Left ventricle myocardium superior (tissue), 1 donor: ENCODE data around the gene OSBP2. TPM values are rescaled to one million over a fixed set of nuclear protein-coding genes. Genes with fewer than 3 reads are reported as not detected.
"Not testable (repeated sequence)": the region's sequence is repeated elsewhere in the genome, so short reads cannot be mapped to it uniquely, and the experiment has no call there.

Experiments used
- ATAC-seq: fragments of 200-7000 bp; cut with Tn5 transposase; one replicate; pipeline ENCODE4 v1.9.1; 2020; ENCODE audit warnings: mild to moderate bottlenecking, moderate library complexity
- DNase-seq: peaks from one replicate; pipeline ENCODE4 v3.0.0-alpha.2; 2020
- intact Hi-C: fragments of 100-400 bp; cut with micrococcal nuclease; formaldehyde crosslinking; loops from one replicate; pipeline ENCODE4 v1.11.0; 2022
- total RNA-seq: library from RNA; stranded (reverse); fragmentation: NEBNext Ultra II Directional; extraction: Animal tissue kit (Norgen Biotek cat#: 25700); gene quantifications from one replicate; pipeline ENCODE4 v1.2.1, GENCODE V29; 2021
- donor health status: DM: no; HTN: yes; CAD: no; lungs with severe emphysema.

OSBP2 gene
- total RNA-seq, 1 donor from 2014 or later: 16.0 TPM

DNA sequence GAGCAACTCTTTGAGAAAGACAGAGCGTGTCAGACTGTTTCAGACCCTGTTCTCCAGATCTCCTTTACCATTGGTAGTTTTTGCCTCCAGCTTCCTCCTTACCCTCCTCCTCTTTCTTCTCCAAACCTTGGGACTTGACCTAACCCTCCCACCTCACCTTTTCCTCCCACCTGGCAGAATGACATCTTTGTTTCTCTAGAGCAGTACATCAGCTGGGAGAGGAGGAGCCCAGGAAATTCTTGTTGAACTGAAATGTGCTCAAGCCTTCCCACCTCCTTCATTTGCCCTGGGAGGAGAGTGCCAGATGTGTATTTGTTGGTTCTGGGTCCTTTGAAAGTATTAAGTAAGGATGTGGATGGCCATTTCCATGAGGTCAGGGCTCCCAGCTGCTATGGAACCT, 17.4 kb downstream of the OSBP2 start:
- intact Hi-C loops: no loop called here
- no peak for DNase-seq

DNA sequence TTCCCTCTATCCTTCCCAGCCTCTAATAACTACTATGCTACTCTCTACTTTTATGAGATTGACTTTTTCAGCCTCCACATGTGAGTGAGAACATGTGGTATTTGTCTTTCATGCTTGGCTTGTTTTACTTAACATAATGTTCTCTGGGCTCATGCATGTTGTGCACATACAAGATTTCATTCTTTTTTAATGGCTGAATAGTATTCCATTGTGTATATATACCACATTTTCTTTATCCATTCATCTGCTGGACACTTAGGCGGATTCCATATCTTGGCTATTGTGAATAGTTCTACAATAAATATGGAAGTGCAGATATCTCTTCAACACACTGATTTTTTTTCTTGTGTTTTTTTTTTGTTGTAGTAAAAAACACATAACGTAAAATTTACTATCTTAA, 19.4 kb downstream of the OSBP2 start:
- ATAC-seq: no peak
- no peak for DNase-seq
- intact Hi-C loops: no loop called here

More for the DNA sequence above, 17.4 kb downstream of the OSBP2 start:
- no peak for ATAC-seq

DNA sequence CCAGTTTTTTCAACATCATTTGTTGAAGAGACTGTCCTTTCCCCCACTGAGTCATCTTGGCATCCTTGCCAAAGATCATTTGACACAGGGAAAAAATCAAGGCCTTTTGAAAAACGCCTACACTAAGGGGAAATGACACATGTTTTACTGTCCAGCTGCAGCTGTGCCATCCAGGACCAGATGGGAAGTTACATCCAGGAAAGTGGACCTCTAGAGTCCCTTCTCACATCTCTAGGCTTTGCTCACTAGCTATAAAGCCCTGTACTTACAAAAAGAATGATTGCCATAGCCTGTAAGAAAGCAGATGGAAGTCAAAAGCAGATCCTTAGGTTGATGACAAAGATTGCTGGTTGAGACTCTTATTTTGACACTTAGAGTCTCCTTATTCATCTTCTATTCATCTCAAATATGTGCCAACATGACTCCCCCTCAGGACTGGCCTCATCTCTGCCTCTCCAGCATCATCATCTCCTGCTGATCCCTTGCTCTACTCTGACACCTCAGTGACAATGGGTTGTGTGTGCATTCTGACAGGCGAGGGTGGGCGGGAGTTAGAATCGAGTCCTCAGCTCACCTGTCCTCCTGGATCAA, 22.8 kb downstream of the OSBP2 start:
- intact Hi-C loops: no loop called here
- DNase-seq (no peak), ATAC-seq (no peak)

DNA sequence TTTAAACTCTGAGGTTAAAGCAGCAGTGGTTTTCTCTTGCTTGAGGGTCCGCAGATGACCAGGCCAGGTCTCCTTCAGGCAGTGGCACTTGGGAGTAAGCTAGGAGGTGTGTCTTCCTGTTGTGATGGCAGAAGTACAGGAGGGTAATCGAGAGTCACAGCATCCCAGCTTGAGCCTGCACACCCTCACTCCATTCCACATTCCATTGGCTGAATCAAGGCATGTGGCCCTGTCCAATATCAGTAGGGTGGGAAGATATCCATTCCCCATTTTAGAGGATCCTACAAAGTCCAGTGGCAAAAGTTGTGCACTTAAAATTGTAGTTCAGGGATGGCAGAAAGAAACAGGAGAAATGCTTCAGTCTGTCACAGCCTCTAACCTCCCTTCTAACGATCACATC, 23.3 kb downstream of the OSBP2 start:
- ATAC-seq: no peak
- intact Hi-C loops: no loop called here
- DNase-seq: no peak

DNA sequence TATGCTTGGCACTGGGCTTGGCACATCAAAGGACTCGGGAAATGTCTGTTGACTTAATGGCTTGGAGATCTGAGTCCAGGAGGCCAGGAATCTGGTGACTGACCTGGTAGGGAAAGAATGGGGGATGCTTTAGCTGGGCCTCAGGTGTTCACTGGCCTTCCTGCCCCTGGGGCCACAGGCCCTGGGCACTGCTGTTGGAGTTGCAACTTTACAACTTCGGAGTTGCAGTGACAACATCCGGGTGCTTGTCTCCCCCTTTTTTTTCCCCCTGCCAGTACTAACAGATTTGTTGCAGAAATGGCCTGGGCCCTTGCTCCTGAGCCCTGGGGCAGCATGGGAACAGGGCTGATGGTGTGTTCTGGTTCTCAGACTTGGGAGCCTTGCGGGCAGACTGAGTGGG, 23.8 kb downstream of the OSBP2 start:
- intact Hi-C loops: no loop called here
- DNase-seq: no peak
- no peak for ATAC-seq

DNA sequence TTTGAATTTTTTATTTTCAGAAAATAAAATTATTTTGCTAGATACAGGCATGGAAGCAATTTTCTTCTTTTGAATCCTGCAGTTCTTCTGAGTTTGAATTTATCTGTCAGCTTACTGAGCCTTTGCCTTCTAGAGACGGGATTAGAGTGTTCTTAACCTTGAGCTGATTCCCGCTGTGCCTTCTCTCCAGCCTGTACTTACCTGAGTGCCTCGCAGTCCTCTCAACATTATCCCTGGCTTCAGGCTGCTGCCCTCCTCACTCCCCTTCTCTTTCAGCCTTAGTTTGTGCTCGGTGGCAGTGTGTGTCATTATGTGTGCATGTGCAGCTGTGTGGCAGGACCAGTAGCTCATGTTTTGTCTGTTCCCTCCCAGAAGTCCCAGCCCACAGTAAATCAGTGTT, 24.3 kb downstream of the OSBP2 start:
- intact Hi-C loops: no loop called here
- ATAC-seq (no peak), DNase-seq (no peak)

DNA sequence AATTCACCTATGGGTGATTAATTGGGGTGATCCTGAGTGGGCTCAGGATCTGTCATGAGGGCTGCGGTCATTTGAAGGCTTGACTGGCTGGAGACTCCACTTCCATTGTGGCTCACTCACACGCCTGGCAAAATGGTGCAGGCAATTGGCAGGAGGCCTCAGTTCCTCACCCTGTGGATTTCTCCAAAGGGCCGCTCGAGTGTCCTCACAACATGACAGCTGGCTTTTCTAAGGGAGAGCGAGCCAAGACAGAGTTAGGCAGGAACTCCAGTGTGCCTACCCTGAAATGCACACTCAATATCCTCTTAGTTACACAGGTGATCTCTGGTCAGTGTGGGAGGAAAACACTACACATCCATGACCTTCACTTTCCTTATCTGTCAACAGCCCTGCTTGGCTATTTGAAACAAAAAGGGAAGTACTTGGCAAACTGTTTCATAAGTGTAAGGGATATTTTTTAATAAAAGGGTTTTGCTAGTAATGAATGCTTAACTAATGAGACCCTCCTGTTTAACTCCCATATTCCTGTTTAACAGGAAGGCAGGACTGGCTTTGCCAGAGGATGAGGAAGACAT, 25.7 kb downstream of the OSBP2 start:
- intact Hi-C loops: no loop called here
- DNase-seq (no peak), ATAC-seq (no peak)

DNA sequence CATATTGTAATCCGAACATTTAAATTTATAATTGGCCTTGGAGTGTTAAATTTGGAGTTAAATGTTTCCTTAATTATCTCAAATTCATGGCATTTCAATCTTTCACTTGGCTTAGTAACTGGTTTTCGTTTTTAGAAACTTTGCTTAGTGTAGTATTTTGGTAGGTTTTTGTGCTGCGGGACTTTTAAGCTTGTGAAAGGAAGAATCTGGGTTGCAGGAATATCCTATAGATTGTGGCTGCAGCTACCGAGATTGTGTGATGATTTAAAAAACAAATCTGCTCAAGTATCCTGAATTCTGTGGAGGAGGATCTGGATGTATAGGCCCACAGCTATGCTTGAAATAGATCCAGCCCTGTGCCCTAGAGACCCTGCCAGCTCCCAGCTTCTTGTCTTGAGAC, 27.1 kb downstream of the OSBP2 start:
- ATAC-seq (no peak), DNase-seq (no peak)
- intact Hi-C loops: no loop called here

DNA sequence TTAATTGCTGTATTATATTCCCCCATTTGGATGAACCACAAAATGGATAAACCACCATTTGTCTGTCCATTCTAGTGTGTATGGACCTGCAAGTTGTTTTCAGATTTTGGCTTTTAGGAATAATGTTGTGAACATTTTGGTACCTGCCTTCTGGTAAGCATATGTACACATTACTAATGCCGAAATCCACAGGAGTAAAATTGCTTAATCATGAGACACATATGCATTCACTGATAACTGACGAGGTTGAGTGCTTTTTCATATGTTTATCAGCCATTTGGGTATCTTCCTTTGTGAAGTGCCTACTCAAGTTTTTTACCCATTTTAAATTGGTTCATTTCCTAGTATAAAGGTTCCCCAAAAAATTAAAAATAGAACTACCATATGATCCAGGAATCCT, 34.2 kb downstream of the OSBP2 start:
- intact Hi-C loops: no loop called here
- ATAC-seq: no peak
- no peak for DNase-seq

DNA sequence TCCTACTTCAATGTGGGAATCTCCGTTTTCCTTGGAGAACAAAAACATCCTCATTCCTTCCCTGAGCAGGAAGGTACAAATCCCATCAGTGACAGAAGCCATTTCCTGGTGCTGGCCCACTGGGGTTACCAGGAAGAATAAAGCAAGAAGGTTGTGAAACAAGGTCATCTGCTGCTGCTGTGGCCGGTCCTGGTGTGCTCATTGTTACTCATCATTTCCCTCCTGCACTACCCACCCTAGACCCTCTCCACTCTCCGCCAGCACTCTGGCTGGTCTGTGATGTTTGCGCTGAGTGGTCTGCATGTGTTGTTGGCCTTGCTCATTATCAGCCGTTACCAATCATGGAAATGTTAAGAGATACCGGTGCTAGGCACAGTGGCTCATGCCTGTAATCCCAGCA, 37.0 kb downstream of the OSBP2 start:
- ATAC-seq: no peak
- intact Hi-C loops: no loop called here
- DNase-seq: no peak

DNA sequence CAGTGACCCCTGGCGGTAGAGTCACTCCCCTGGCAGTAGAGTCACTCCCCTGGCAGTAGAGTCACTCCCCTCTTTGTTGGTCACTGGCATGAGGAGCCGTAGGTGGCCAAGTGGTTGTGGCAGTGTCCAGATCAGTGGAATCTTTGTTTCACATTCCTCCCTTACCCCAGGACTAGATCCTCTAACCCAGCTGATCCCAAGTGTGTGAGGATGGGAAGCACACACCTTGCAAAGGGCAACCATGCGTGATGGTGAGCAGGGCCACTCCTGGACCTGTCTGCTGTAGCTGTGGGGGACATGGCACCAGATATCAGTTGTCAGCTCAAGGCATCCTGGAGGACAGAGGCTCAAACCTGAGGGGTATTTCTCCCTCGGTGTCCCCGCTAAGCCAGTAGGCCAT, 37.8 kb downstream of the OSBP2 start:
- DNase-seq: no peak
- intact Hi-C loops: no loop called here

DNA sequence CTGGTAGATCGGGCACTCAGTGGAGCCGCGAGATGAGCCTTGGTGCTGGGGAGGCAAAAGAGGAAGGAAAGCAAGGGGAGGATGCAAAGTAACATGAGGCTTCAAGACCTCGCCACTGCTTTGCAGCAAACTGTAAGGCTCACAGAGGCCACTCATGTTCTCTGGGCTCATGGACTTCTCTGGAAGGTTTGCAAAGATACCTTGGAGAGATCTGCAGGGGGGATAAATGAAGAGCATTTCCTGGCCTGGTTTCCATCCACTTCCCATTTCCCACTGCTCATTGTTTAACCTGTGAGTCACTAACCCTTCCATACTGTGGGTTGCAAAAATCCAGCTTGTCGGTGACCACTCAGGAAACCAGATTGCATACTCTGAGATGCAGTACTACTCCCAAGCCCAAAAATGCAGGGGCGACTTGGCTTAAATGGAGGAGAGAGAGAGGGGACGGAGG, 38.5 kb downstream of the OSBP2 start:
- ATAC-seq (no peak), DNase-seq (no peak)
- intact Hi-C loops: no loop called here

More for the DNA sequence above, 37.8 kb downstream of the OSBP2 start:
- no peak for ATAC-seq

DNA sequence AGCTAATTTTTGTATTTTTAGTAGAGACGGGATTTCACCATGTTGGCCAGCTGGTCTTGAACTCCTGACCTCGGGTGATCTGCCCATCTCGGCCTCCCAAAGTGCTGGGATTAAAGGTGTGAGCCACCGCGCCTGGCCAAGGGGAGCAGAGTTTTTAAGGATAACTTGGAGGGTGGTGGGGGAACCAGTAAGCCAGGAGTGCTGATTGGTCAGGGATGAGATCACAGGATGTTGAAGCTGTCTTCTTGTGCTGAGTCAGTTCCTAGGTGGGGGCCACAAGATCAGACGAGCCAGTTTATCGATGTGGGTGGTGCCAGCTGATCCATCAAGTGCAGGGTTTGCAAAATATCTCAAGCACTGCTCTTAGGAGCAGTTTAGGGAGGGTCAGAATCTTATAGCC, 45.3 kb downstream of the OSBP2 start:
- intact Hi-C loops, ATAC-seq, DNase-seq: not testable (repeated sequence)

DNA sequence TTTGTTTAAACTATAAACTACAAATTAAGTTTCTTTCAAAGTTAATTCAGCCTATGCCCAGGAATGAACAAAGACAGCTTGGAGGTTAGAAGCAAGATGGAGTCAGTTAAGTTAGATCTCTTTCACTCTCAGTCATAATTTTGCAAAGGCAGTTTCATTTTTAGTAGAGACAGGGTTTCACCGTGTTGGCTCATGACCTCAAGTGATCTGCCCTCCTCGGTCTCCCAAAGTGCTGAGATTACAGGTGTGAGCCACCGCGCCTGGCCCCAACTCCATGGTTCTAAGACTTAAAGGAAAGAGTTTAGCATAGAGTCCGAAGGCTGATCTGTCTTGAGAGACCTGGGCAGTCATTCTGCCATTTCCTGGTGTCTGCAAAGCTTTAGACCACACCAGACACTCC, 45.8 kb downstream of the OSBP2 start:
- intact Hi-C loops, ATAC-seq, DNase-seq: not testable (repeated sequence)

DNA sequence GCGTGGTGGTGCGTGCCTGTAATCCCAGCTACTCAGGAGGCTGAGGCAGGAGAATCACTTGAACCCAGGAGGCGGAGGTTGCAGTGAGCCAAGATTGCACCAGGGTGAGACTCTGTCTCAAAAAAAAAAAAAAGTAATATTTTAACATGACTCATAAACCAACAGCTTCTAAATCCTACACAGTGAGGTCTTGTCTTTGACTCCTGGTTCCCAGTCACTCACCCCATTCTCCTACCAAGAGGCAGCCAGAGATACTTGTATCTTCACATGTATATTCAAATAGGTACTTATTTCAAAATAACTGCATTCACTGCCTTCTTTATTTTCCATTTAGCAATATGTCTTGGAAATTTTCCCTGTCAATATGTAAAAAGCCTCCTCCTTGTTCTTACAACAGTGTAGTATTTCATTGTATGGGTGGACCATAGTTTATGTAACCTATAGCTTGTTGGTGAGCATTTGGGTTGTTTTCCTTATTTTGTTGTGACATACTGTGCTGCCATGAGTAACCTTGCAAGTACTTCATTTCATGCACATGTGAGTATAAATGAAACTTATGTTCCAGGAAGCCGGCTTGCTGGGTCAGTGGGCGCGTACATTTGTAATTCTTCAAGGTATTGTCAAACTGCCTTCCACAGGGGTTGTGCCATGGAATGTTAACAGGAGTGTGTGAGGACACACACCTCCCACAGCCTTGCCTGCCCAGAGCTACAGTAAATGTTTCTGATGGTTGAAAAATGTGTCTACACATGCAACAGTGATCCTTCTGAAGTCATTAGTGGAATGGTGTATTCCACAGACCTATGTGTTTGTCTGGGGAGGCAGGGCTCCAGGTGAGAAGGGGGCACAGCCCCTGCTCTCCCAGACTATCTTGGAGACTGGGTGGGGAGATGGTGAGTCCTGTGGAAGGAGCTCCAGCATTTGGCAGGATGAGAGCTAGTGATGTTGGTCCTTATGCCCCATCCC, 47.9 kb downstream of the OSBP2 start:
- no peak for DNase-seq
- no peak for ATAC-seq
- intact Hi-C loops: no loop called here

DNA sequence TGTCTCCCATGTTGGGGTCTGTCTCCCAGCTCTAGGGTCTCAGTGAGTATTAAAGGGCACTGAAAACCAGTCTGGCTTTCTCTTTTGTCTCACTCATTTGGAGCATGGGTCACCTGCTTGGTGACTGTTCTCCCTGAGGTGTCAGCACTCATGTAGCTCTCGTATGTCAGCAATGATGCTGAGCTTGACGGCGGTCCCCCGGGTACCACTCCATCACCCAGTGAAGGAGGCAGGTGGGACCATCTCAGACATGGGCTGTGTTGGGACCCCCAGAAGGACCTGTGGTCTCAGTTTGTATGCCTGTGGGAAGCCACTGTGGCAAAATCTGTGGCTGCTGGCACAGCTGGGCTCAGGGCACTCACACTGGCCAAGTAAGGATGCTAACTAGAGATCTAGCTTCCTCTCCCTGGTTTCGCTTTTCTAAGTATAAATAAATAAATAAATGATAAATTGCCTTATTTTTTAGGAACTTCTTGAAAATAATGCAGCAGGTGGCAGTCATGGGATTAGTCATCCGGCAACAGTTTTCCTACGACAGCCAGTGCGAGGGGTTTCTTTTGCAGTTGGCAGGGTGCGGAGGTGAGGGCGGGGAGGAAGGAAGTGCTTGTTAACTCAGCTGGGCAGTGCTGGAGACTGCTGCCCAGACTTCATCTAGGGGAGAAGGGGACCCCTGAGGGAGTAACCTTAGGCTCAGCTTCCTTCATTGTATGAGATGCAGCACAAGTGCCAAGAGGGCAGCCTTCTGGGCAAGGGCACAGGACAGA, 48.8 kb downstream of the OSBP2 start:
- ATAC-seq: no peak
- intact Hi-C loops: no loop called here
- DNase-seq: no peak

DNA sequence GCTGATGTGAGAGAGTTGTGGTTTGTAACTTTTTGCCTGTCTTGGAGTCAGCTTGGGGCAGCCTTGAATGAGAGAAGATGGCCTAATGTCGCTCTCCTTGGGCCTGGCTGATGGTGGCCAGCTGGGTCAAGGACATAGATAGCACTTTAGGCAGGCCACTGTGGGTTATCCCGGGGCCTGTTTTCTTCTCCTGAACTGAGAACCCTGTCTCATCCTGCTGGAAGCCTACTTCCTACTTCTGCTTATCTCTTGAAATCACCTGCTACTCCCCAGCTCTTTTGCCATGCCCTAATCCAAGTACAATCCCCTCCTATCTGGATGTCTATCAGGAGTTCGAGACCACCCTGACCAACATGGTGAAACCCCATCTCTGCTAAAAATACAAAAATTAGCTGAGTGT, 49.5 kb downstream of the OSBP2 start:
- DNase-seq (no peak), ATAC-seq (no peak)
- intact Hi-C loops: no loop called here

DNA sequence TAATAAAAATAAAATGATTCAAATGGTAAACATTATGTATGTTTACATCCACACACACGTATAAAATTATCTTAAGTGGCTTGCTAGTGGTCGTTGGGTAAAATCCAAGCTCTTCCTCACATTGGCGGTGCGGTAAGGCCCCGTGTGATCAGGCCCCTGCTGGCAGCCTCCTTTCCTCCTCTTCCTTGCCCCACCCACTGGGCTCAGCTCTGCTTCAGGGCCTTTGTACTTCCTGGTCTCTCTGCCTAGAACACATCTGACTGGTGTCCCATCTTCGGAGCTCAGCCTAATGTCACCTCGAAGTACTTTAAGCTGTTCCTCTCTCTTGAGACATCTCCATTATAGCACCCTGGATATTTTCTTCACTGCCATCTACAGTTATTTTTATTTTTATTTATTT, 52.8 kb downstream of the OSBP2 start:
- intact Hi-C loops: no loop called here
- no peak for ATAC-seq
- no peak for DNase-seq

DNA sequence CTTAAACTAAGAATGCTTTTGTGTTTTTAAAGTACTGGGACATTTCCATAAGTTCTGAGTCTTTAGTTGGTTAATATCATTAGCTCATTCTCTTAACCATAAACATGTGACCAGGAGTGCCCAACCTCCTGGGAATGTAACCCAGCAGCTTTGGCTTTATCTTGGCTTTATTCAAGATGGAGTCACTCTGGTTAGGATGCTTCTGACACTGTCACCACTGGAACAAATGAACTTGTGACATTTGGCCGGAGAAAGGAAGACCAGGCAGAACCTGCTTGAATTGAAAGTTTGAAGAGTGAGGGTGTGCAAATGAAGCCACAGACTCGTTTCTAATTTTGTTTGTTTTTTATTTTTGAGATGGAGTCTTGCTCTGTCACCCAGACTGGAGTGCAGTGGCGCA, 54.6 kb downstream of the OSBP2 start:
- DNase-seq (no peak), ATAC-seq (no peak)
- intact Hi-C loops: no loop called here

DNA sequence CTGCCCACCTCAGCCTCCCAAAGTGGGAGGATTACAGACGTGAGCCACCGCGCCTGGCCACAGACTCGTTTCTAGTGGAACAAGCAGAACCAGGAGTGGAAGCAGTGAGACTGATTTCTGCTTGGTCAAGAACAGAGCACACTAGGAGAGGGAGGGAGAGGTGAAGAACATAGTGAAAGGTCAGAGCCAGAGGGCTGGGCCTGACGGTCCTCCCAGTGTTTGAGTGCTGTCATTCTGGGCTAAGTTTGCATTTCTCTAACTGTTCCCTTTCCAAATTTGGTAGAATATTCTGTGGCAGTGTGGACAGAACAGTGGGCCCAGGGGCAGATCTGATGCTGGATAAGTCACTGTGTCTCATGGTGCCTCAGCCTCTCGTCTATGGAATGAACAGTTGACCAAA, 55.2 kb downstream of the OSBP2 start:
- DNase-seq (no peak), ATAC-seq (no peak)
- intact Hi-C loops: no loop called here
